Loucy (cell line): ENCODE data around the gene ALPL.

Experiments used
- H2AFZ ChIP-seq: fragments of 200-600 bp; sonication (generic); 2 replicates; pipeline ENCODE4 v1.6.0; 2016; ENCODE audit warnings: antibody characterized with exemption, mild to moderate bottlenecking, low read length, moderate library complexity
- H3F3A ChIP-seq: fragments of 200-600 bp; 2 replicates; pipeline ENCODE4 v1.6.0; 2016; ENCODE audit warnings: antibody characterized with exemption, low read depth, mild to moderate bottlenecking
- H3K27me3 ChIP-seq: fragments of 200-600 bp; sonication (generic); 2 replicates; pipeline ENCODE4 v1.6.1; 2014; ENCODE audit warnings: low read length, mild to moderate bottlenecking; ENCODE audit not compliant: insufficient read depth, poor library complexity, severe bottlenecking
- H3K36me3 ChIP-seq: fragments of 200-600 bp; sonication (generic); 2 replicates; pipeline ENCODE4 v1.6.1; 2016; ENCODE audit warnings: low read length; ENCODE audit not compliant: insufficient read depth
- H3K4me1 ChIP-seq: fragments of 200-600 bp; sonication (generic); 2 replicates; pipeline ENCODE4 v1.5.1; 2014; ENCODE audit warnings: low read length, mild to moderate bottlenecking; ENCODE audit not compliant: insufficient read depth, poor library complexity, severe bottlenecking
- H3K4me2 ChIP-seq: fragments of 200-600 bp; sonication (generic); 2 replicates; pipeline ENCODE4 v1.6.0; 2014; ENCODE audit warnings: antibody characterized with exemption, low read length, low read depth, mild to moderate bottlenecking; ENCODE audit not compliant: poor library complexity, severe bottlenecking
- H3K4me3 ChIP-seq: fragments of 200-600 bp; sonication (generic); 2 replicates; pipeline ENCODE4 v1.5.1; 2014; ENCODE audit warnings: low read length, mild to moderate bottlenecking, mixed read lengths; ENCODE audit not compliant: poor library complexity, severe bottlenecking
- H3K79me2 ChIP-seq: fragments of 200-600 bp; sonication (generic); 2 replicates; pipeline ENCODE4 v1.6.1; 2014; ENCODE audit warnings: low read length; ENCODE audit not compliant: insufficient read depth
- H3K9ac ChIP-seq: fragments of 200-600 bp; sonication (generic); 2 replicates; pipeline ENCODE4 v1.6.0; 2014; ENCODE audit warnings: mild to moderate bottlenecking, low read depth, low read length, moderate library complexity; ENCODE audit not compliant: poor library complexity, severe bottlenecking
- H3K9me2 ChIP-seq: fragments of 200-600 bp; sonication (generic); replicated peaks from 2 replicates; pipeline ENCODE4 v1.6.1; 2016; ENCODE audit warnings: low read depth, low read length, mixed read lengths
- H3K9me3 ChIP-seq: fragments of 200-600 bp; sonication (generic); 2 replicates; pipeline ENCODE4 v1.6.1; 2014; ENCODE audit warnings: mild to moderate bottlenecking, antibody characterized with exemption, low read length, low read depth; ENCODE audit not compliant: insufficient read depth
- H4K20me1 ChIP-seq: fragments of 200-600 bp; sonication (generic); 2 replicates; pipeline ENCODE4 v1.6.0; 2014; ENCODE audit warnings: antibody characterized with exemption, low read length, mild to moderate bottlenecking; ENCODE audit not compliant: insufficient read depth, poor library complexity, severe bottlenecking
- CTCF ChIP-seq: fragments of 200-600 bp; sonication (generic); conservative IDR thresholded peaks from 2 replicates; pipeline ENCODE4 v1.5.1; 2014; ENCODE audit warnings: mild to moderate bottlenecking, antibody characterized with exemption, low read length
- EZH2phosphoT487 ChIP-seq: fragments of 200-600 bp; IDR thresholded peaks from 2 replicates; pipeline ENCODE4 v1.6.1; 2018; ENCODE audit warnings: antibody characterized with exemption, mild to moderate bottlenecking, moderate library complexity, borderline replicate concordance

The ALPL gene

GRCh38 chr1:21604208-21604957 is 95.2 kb downstream of the ALPL start:
- H3F3A ChIP-seq = no peaks in the 10 kb centered on the region
- H3K9ac ChIP-seq = no peak overlapping the region
- no peaks in the 10 kb centered on the region for H4K20me1 ChIP-seq
- H3K36me3 ChIP-seq = no peaks in the 10 kb centered on the region
- H3K9me2 ChIP-seq = no peaks in the 10 kb centered on the region
- H3K4me1 ChIP-seq = no peaks in the 10 kb centered on the region
- H3K4me3 ChIP-seq = no peak overlapping the region
- H3K9me3 ChIP-seq = no peaks in the 10 kb centered on the region
- H3K4me2 ChIP-seq = no peak overlapping the region
- TF ChIP-seq CTCF (no peak), EZH2phosphoT487 (no peak)
- H3K79me2 ChIP-seq = no peaks in the 10 kb centered on the region
- H2AFZ ChIP-seq = no peak overlapping the region
- H3K27me3 ChIP-seq = no peaks in the 10 kb centered on the region

GRCh38 chr1:21605012-21605715 is 95.9 kb downstream of the ALPL start:
- no peaks in the 10 kb centered on the region for H3K79me2 ChIP-seq
- no peaks in the 10 kb centered on the region for H4K20me1 ChIP-seq
- H3K27me3 ChIP-seq = no peaks in the 10 kb centered on the region
- H3K9me3 ChIP-seq = no peaks in the 10 kb centered on the region
- H3K9ac ChIP-seq = no peak overlapping the region
- no peaks in the 10 kb centered on the region for H3F3A ChIP-seq
- no peak for TF ChIP-seq EZH2phosphoT487
- no peak for TF ChIP-seq CTCF
- H3K36me3 ChIP-seq = no peaks in the 10 kb centered on the region
- no peak overlapping the region for H3K4me3 ChIP-seq
- H3K4me1 ChIP-seq = no peaks in the 10 kb centered on the region
- no peak overlapping the region for H2AFZ ChIP-seq
- no peaks in the 10 kb centered on the region for H3K9me2 ChIP-seq
- H3K4me2 ChIP-seq = no peak overlapping the region

- Histone ChIP-seq H4K20me1 (no peaks in the 10 kb centered on the region), H3K4me2 (no peak overlapping the region), H3K4me1 (no peaks in the 10 kb centered on the region), H3K79me2 (no peaks in the 10 kb centered on the region), H3K4me3 (no peak overlapping the region), H3K9me3 (no peaks in the 10 kb centered on the region), H3F3A (no peaks in the 10 kb centered on the region), H3K27me3 (no peaks in the 10 kb centered on the region), H2AFZ (no peak overlapping the region), H3K9ac (no peak overlapping the region), H3K36me3 (no peaks in the 10 kb centered on the region), H3K9me2 (no peaks in the 10 kb centered on the region)
- no peak for TF ChIP-seq CTCF
- TF ChIP-seq EZH2phosphoT487 = no peak
Observed at GRCh38 chr1:21605964-21606705, 96.9 kb downstream of the ALPL start.
